NOMO-1 (cell line): ENCODE measurements around the gene GHRH.

ENCODE experiments used
- DNase-seq, 2 experiments: peaks; one replicate each; lab custom pipeline; 2025; ENCODE audit not compliant: unreplicated experiment in 2 of 2; lab: John Stamatoyannopoulos, UW

GHRH gene

DNA sequence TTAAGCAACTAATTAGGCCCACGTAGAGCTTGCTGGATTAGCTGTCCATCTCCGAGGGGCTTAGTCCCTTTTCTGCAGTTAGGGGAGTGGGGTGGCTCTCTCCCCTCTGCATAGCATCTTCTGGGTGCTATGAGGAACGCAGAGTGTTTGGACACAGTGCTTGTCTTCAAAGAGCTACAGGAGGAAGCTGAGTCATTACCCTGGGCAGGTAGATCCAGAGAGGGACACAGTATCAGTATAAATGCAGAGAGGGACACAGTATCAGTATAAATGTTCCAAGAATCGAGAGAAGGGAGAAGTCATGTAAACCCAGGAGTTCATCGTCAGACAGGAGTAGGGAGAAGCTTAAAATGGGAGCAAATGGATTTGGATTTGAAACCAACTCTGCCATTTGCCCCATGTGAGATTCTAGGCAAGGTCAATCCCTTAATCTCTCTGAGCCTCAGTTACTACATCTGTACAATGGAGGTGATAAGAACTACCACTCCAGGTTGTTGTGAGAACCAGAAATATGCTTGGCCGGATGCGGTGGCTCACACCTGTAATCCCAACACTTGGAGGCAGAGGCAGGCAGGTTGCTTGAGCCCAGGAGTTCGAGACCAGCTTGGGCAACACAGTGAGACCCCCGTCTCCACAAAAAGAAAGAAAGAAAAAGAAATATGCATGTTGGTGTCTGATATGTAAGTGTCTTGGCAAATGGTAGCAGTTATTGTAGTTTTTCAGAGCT lies 5.5 kb upstream of the GHRH start:
- DNase-seq, result no peak

DNA sequence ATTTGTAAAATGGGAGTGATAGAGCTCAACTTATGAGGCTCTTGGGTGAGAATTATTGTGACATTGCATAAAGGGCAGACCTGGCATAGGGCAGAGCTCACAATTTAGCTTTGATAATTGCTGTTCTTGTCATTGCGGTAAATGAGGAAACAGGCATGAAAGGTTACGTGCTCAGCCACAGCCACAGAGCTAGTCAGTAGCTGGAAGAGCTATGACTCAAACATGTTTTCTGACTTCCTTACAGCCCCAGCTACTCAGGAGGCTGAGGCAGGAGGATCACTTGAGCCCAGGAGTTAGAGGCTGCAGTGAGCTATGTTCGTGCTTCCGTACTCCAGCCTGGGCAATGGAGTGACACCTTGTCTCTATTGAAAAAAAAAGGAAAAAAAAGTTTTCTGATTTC lies 3.5 kb upstream of the GHRH start:
- DNase-seq, result peak; percentile 89 to 97

DNA sequence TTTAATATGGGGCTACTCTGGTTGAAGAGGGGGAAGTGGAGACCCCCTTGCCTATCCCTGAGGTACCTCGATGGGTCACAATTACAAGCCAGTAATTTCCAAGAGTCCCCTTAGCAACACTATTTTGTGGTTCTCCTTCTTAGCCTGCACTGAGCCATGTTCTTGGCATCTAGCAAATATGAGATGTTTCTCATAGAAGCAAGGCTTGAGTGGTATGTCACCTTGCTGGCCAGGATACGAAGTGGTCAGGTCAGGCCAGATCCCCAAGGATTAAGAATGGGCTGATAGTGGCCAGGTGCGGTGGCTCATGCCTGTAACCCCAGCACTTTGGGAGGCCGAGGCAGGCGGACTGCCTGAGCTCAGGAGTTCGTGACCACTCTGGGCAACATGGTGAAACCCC lies 2.1 kb upstream of the GHRH start:
- no peak for DNase-seq

DNA sequence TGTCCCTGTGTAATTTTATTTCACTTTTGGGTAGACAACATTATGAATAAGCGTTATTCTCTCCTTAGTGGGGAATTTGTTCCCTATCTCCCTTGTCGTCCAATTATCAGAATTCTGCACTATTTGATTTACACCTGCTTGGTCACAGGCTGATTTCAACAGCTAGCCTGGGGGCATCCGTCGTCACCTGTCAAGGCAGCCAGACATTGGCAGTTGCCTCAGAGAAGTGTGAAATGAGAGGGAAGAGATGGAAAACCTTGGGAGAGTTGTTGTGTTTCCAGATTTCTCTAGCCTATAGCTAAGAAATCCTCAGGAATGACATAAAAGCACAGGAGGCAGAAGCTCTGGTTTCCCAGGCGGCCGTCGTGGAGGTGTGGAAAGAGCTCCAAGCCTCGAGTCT lies 891 bp upstream of the GHRH start:
- DNase-seq, result no peak

DNA sequence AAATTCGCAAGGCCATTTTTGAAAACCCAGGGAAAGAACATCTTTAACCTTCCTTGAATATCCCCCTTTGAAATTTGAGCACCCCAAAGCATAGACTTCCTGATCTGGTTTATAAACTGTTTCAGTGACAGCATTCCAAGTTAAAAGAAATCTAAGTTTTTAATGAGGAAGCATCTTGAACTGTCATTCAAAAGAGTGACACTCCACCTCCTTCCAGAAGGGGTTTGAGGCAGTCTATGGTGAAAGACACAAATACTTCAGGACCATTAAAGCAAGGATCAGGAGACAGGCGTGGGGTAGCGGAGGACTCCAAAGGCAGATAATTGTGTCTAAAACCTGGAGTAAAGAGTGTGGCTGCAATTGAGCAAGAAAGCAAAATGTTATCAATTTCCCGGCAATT lies 691 bp downstream of the GHRH start:
- no peak for DNase-seq

DNA sequence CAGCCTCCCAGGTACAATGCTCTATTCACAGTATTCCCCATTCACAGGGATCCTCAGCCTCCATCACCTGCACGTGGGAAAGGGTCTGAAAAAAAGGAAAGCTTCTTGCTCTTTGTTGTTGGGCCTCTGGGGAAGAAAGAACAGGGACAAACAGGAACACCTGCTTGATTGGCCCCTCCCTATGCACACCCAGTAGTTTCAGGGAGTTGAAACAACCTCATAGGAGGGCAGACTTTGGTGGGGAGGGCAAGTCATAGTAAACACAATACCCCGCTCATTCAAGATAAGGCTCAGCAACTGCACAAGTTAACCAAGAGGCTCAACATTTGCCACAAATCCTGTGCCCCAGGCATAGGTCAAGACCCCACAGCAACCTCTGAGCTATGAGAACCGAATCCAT lies 1.7 kb downstream of the GHRH start:
- DNase-seq, result no peak

DNA sequence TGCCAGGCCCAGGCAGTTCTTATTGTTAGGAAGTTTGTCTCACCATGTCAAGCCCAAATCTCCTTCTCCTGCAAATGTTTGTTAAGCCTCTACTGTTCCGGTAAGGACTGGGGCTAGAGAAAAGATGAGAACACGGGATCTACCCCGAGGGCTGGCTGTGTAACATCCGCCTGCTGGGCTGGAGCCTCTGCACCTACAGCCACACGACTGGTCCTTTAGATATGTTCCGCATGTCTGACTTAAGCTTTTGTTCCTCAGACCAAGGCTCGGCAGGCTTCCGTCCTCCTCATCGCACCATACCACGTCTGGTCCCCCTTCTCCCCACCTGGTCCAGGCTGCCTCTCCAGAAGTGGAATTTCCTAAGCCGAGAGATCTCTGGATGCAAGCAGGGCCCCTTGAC lies 2.6 kb downstream of the GHRH start:
- DNase-seq, result no peak

DNA sequence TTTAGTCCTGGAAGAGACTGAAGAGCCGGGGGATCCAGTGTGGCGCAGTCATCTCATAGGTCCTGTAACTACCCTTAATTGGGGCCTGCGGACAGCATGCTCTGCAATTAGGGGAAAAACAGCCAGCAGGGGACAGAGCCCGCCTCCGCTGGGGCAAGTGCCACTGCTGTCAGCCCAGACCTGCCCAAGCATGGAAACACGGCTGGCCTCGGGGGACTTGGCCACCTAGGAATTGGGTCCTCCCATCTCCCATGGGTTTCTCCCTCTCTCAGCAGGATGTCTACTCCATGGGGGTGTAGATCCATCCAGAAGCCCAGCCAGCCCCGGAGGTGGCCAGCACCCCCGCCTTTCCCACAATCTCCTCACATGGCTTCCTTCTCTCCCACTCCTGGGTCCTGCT lies 3.6 kb downstream of the GHRH start:
- no peak for DNase-seq

DNA sequence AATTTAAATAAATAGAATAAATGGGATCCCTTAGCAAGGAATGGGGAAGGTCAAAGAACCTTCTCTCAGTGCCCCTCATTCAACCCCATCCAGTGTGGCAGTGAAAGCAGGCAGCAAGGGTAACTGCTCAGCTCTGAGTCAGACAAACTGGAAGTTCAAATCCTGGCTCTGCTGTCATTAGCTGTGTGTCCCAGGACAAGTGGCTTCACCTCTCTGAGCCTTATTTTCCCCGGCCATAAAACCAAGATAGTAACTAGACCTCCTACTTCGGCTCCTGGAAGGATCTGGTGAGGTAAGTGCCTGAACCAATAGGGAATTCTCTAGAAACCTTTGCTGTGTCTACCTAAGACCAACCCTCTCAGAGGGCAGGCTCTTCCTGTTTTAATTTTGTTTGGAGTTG lies 4.1 kb downstream of the GHRH start:
- no peak for DNase-seq

DNA sequence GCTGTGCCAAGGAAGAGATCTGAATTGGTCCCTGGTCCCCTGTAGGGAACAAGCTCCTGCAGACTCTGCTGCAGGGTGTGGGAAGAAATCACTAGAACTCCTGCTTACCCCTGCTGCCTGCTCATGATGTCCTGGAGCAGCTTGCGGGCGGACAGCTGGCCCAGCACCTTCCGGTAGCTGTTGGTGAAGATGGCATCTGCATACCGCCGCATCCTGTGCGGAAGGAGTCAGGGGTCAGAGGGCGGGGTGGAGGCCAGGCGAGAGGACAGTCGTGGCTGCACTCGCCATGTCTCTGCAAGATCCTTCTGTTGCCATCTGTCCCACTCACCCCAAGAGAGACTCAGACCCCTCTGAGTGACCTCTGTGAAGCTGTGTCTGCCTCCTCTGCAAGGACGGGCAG lies 5.3 kb downstream of the GHRH start:
- DNase-seq, result no peak

DNA sequence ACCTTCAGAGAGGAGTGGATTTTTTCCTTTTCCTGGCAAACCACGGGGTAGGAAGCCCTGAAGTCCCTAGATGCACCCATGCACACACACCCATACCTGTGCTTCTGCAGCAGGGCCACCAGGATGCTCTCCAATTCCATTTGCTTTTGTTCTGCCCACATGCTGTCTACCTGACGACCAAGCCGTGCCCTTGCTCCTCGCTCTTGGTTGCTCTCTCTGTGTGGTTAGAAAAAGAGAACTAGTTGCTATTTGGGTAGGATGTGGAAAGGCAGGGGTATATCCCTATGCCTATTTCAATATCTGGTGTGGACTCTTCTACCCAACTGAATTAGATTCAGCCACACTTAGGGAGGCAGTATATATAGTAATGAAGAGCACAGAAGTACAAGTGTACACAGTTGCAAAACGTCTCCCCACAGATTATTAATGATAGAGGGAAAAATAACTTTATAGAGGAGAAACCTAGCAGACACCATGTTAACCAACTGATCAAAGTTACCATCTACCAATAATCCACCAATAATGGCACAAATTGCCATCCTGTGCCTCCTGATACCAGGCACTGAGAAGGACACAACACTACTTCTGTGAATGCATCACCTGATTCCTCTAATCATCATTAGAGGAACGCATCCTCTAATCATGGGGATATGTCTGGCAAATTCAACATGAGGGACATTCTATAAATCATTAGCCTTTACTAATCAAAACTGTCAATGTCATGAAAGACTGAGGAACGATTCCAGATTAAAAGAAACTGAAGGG lies 7.3 kb downstream of the GHRH start:
- peak in 1 of 2 experiments; percentile 2 for DNase-seq

DNA sequence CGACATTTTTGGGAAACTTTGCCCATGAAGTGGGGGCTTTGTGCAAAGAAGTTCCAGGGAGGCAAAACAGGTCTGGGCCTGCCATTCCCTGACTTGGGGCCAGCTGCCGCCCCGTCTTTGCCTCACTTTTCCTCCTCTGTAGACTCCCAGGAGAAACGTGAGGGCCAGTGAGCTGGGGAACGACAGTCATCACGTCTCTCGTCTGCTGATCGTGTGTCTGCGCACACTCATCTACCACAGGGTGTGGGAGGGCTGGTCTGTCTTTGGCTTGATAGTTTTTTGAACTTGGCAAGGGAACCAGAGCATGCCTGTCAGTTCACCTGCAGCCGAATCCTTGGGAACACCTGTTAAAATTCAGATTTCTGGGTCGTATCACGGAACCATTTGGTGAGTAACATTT lies 8.5 kb downstream of the GHRH start:
- no peak for DNase-seq

DNA sequence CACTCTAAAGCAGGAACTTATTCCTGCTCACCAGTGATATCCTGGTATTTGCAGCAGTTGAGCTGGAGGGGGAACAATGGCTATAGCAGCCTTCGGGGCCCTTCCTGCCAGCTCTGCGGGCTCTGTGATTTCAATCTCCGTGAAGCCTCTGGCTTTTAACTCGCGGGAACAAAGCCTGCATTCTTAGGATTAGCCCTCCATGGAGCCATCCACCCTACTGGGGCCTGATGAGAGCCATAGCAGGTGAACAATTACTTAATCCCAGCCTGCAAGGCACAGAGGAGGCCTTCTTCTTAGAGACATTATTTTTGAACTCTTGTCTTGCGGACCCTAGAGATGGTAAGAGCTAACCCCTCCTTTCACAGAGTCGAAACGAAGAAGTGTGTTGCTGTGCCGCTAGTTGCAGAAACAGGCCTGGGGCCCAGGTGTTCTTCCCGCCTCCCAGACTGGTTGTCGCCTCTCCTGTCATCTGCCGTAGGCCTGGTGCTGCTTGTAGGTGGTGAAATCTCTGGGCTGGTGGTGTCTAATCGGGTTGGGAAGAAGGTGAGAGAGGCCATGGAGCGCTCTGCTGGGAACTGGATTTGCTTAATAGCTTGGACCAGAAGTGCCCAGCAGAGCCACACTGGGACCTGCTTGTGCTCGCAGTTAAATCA lies 9.7 kb downstream of the GHRH start:
- DNase-seq, result no peak

DNA sequence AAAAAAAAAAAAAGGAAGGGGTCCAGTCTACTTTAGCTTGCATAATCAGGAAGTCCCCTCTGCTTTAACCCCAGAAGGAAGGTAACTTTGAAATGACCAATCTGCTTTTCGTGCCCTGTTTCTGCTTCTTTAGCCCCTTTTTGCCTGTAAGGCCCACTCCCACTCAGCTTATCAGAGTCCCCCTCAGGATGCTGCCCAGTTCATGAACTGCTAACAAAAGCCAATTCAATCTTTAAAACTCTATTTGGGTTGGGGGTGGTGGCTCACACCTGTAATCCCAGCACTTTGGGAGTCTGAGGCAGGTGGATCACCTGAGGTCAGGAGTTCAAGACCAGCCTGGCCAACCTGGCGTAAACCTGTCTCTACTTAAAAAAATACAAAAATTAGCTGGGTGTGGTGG lies 12.3 kb downstream of the GHRH start:
- DNase-seq, result no peak

DNA sequence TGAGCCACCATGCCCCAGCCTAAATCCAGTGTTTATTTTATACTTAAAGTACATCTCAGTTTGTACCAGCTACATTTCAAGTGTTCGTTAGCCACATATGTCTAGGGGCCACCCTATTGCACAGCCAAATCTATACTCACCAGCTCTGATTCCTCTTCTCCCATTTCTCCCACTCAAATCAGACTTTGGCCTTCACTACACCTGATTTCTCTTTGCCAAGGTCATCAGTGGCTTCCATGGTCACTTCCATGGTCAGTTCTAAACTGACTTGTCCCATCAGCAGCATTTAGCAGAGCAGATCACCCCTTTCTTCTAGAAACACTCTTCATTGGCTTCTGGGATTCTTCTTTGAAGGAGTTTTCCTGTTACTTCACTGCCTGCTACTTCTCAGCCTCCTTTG lies 14.1 kb downstream of the GHRH start:
- no peak for DNase-seq

DNA sequence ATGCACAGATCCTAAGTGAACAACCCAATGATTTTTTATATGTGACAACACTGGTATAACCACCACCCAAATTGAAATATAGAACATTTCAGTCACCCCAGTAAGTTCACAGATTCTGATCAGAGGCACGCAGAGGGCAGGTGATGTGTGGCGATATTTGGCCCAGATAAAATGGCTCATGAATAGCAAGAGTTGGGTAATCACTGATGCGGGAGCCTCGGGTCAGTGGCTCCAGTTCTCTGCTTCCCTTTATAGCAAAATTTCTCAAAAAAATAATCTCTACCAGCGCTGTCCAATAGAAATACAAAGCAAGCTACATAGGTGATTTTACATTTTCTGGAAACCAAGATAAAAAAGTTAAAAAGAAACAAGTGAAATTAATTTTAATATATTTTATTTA lies 14.9 kb downstream of the GHRH start:
- DNase-seq, result no peak

DNA sequence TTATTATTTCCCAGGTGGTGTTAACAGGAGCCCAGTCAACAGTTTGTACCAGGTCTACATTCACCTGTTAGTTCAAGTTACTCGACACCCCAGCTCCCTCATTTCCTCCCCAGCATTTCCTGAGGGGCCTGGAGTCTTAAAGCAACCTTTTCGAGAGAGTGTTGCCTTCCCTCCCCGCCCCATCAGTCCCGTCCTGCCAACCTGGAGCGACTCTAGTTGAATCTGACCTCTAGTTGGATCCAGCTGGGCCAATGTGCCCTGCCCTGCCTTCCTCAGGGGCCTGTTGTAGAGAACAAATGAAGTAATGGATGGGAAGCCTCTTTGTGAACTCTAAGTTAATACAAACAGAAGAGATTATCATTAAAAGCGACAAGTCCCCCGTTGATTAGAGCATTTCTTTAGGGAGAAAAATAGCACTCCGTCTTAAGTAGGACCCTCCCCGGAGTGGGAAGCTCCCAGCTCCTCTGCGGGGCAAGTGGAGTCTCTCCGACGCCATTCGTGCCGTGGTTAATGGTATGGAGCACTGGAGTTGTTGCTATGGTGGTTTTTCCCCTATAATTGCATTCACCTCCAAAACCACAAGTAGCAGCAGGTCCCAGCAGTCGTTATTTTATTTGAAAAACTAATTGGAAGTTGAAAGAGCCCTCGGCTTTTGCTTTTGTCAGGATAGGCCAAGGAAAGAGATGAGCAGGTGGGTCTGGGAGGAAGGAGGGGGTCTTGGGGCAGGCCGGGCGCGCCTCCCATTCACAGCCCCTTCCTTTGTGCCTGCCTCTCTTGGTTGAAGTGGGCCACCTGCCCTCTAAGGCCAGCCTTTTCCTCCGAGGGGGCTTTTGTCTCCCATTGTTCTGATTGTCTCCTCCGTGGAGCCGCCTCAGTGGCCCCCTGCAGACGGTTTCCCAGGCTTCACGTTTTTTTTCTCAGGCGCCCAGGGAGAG lies 16.1 kb downstream of the GHRH start:
- DNase-seq, result no peak

DNA sequence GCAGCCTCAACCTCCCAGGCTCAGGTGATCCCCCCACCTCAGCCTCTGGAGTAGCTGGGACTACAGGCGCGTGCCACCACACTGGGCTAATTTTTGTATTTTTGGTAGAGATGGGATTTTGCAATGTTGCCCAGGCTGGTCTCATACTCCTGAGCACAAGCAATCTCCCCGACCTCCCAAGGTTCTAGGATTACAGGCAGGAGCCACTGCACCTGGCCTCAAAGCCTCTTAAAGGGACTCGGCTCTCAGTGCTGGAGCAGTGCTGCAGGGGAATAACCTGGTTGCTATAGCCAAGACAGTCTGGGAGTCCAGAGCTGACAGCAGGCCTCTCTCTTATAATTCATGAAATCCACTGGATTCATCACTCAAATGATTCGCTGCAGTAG lies 17.0 kb downstream of the GHRH start:
- no peak for DNase-seq

DNA sequence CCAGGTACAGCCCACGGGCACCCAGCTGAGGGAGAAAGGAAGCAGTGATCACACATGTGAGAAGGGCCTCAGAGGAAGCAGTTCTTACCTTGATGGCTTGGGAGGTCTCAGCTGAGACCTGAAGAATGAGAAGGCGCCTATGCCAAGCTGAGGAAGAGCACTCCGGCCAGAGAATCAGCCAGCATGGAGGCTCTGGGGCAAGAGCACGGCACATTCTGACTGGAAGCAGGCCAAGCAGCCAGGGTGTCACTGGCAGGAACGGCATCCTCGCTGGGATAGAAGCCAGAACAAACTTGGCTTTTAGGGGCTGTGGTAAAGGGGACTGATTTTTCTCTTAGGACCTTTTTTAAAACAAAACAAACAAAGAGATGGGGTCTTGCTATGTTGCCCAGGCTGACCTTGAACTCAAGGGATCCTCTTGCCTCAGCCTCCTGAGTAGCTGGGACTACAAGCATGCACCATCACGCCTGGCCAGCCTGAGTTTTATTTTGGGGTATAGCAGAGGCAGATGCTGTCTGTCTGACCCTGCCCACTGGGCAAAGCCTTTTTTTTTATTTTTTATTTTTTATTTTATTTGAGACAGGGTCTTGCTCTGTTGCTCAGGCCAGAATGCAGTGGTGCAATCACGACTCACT lies 17.6 kb downstream of the GHRH start:
- no peak for DNase-seq

DNA sequence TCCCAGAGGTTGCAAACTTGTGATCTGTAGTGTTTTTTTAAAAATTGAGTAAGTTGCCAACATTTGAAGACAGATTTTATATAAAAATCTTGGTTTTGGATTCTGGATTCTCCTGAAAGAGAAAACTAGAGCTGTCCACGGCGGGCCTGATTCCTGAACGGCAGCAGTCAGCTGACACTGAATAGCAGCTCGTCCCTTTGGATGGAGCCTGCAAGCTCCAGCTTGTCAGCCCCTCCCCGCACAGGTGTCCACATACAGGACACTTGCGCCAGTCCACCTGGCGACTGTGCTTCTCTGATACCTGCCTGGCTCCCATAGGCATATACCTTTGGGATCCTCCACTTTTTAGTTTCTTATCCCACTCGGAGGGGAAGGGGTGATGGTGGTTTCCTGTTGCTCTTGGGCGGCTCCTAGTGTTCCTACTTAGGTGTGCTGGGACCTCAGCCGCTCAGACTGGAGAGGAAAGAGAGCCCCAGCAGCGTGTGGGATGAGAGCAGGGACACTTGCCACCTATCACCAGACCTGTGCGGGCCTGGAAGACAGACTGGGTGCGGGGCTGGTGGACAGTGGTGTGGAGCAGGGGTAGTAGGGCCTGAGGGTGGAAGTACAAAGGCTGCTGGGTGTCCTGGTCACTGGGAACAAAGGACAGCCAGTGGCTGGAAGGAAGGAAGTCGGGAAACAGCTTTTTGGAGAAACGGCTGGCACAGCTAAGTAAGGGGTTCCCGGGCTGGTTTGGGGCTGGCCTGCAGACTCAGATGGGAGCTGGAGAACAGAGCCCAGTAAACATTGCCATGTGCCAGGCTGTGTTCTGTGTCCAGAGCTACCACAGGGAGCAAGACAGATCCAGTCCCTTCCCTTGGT lies 18.3 kb downstream of the GHRH start:
- DNase-seq, result no peak
